Breast epithelium (tissue), 4 donors: ENCODE results near the gene PLXNA2. TPM values are rescaled to one million over a fixed set of nuclear protein-coding genes. Genes with fewer than 3 reads are reported as not detected.

Experiments used
- DNase-seq, 2 donors: peaks; one replicate each; pipeline ENCODE4 v3.0.0-alpha.2; 2019; ENCODE audit warnings: low spot score in 2 of 2
- H3K27ac ChIP-seq, 2 donors: fragments of 200-600 bp; sonication (generic) in 1 of 2; one replicate each; pipeline ENCODE4 v1.5.1; 2016 to 2019; ENCODE audit warnings: mild to moderate bottlenecking in 1 of 2
- H3K27me3 ChIP-seq, 2 donors: fragments of 200-600 bp; sonication (generic) in 1 of 2; one replicate each; pipeline versions ENCODE4 v1.5.1 to v1.6.0; 2017 to 2019; ENCODE audit warnings: control low read depth in 1 of 2, mild to moderate bottlenecking in 1 of 2
- H3K36me3 ChIP-seq: fragments of 200-600 bp; one replicate; pipeline ENCODE4 v1.5.1; 2019
- H3K4me1 ChIP-seq, 2 donors: fragments of 200-600 bp; sonication (generic); one replicate each; pipeline ENCODE4 v1.5.1; 2016 to 2019; ENCODE audit warnings: control low read depth in 1 of 2
- H3K4me3 ChIP-seq, 3 donors: fragments of 200-600 bp; sonication (generic); 1 replicate in 2 of 3; 2 replicates in 1 of 3; pipeline ENCODE4 v1.5.1; 2016 to 2019; ENCODE audit warnings: mild to moderate bottlenecking in 3 of 3, moderate library complexity in 2 of 3
- H3K9me3 ChIP-seq, 2 donors: fragments of 200-600 bp; sonication (generic) in 1 of 2; one replicate each; pipeline ENCODE4 v1.5.1; 2016 to 2019; ENCODE audit warnings: control low read depth in 1 of 2
- CTCF ChIP-seq, 3 donors: fragments of 450-650 bp; IDR thresholded peaks; one replicate each; pipeline ENCODE4 v1.5.1; 2016 to 2017; ENCODE audit warnings: antibody characterized with exemption in 3 of 3, mild to moderate bottlenecking in 3 of 3, moderate library complexity in 3 of 3
- POLR2A ChIP-seq: fragments of 450-650 bp; IDR thresholded peaks from one replicate; pipeline ENCODE4 v1.6.1; 2016; ENCODE audit warnings: antibody characterized with exemption, mild to moderate bottlenecking, moderate library complexity
- POLR2AphosphoS5 ChIP-seq, 3 donors: sonication (generic); formaldehyde crosslinking; IDR thresholded peaks; one replicate each; pipeline ENCODE4 v1.6.1; 2017; ENCODE audit warnings: antibody characterized with exemption in 3 of 3
- intact Hi-C: fragments of 100-400 bp; cut with DNase I; formaldehyde crosslinking; loops from one replicate; pipeline ENCODE4 v1.15.1; 2023; ENCODE audit warnings: low total_unique reads
- total RNA-seq, 3 donors: library from RNA; depleted of rRNA; stranded (reverse); fragments of >200 nt; gene quantifications; one replicate each; pipeline ENCODE4 v1.1.0, GENCODE V29; 2016

The PLXNA2 gene
- total RNA-seq, 3 donors from 2014 or later: 11.3 to 18.2 (median 11.5) TPM

GRCh38 chr1:208039536-208040332 is 204.4 kb downstream of the PLXNA2 start:
- TF ChIP-seq CTCF (IDR thresholded peaks at IDR 0.05) (no peak), POLR2A (no peak), POLR2AphosphoS5 (IDR thresholded peaks at IDR 0.05) (no peak)
- Histone ChIP-seq H3K9me3 (no peaks in the 10 kb centered on the region), H3K36me3 (no peaks in the 10 kb centered on the region), H3K4me3 (no peak overlapping the region), H3K27ac (no peak overlapping the region), H3K27me3 (no peaks in the 10 kb centered on the region), H3K4me1 (peaks cover 0 to 11% of the 10 kb centered on the region in 2 donors)
- intact Hi-C loops: loop anchor here (10.0 kb wide), 1 partner anchor 195 kb away; no protein-coding TSS in a partner anchor
- no peak for DNase-seq

GRCh38 chr1:208038303-208038702 is 205.9 kb downstream of the PLXNA2 start:
- no peak for DNase-seq
- Histone ChIP-seq H3K27me3 (no peaks in the 10 kb centered on the region), H3K4me3 (no peak overlapping the region), H3K36me3 (no peaks in the 10 kb centered on the region), H3K9me3 (no peaks in the 10 kb centered on the region), H3K4me1 (peaks cover 0 to 2% of the 10 kb centered on the region in 2 donors), H3K27ac (no peak overlapping the region)
- intact Hi-C loops: loop anchor here (10.0 kb wide), 1 partner anchor 196 kb away; no protein-coding TSS in a partner anchor
- no peak for TF ChIP-seq POLR2AphosphoS5 (IDR thresholded peaks at IDR 0.05)
- no peak for TF ChIP-seq CTCF (IDR thresholded peaks at IDR 0.05)
- no peak for TF ChIP-seq POLR2A

- H3K36me3 ChIP-seq: no peaks in the 10 kb centered on the region
Observed at GRCh38 chr1:208036918-208037766, 207.0 kb downstream of the PLXNA2 start.

GRCh38 chr1:208036106-208036808 is 207.9 kb downstream of the PLXNA2 start:
- no peaks in the 10 kb centered on the region for H3K36me3 ChIP-seq
- no peaks in the 10 kb centered on the region for H3K4me1 ChIP-seq
- intact Hi-C loops: loop anchor here (10.0 kb wide), 1 partner anchor 199 kb away; no protein-coding TSS in a partner anchor

More at GRCh38 chr1:208036918-208037766, 207.0 kb downstream of the PLXNA2 start:
- TF ChIP-seq POLR2A: no peak
- no peak for TF ChIP-seq POLR2AphosphoS5 (IDR thresholded peaks at IDR 0.05)
- no peak for TF ChIP-seq CTCF (IDR thresholded peaks at IDR 0.05)
- H3K27me3 ChIP-seq: no peaks in the 10 kb centered on the region
- H3K4me1 ChIP-seq: no peaks in the 10 kb centered on the region
- no peak overlapping the region for H3K27ac ChIP-seq
- no peak overlapping the region for H3K4me3 ChIP-seq
- DNase-seq: no peak
- intact Hi-C loops: loop anchor here (10.0 kb wide), 1 partner anchor 198 kb away; no protein-coding TSS in a partner anchor
- no peaks in the 10 kb centered on the region for H3K9me3 ChIP-seq

More at GRCh38 chr1:208036106-208036808, 207.9 kb downstream of the PLXNA2 start:
- DNase-seq: no peak
- no peak overlapping the region for H3K4me3 ChIP-seq
- no peaks in the 10 kb centered on the region for H3K9me3 ChIP-seq
- no peak overlapping the region for H3K27ac ChIP-seq
- H3K27me3 ChIP-seq: no peaks in the 10 kb centered on the region
- TF ChIP-seq POLR2AphosphoS5 (IDR thresholded peaks at IDR 0.05): no peak
- no peak for TF ChIP-seq CTCF (IDR thresholded peaks at IDR 0.05)
- no peak for TF ChIP-seq POLR2A
